H1 (cell line): Measurements from ENCODE around the gene PHC3. TPM values are rescaled to one million over a fixed set of nuclear protein-coding genes. Genes with fewer than 3 reads are reported as not detected.
"Not testable (repeated sequence)": the region's sequence is repeated elsewhere in the genome, so short reads cannot be mapped to it uniquely, and the experiment has no call there.

Experiments
- CTCF ChIA-PET: fragments of 300-600 bp; sonication (Branson Sonifier 250); formaldehyde crosslinking; loops from one replicate; lab custom pipeline; 2021; ENCODE audit not compliant: partially characterized antibody; lab: Charles Lee
- POLR2A ChIA-PET: fragments of 300-600 bp; sonication (Branson Sonifier 250); formaldehyde crosslinking; loops from one replicate; lab custom pipeline; 2021; ENCODE audit warnings: inconsistent platforms; ENCODE audit not compliant: partially characterized antibody; lab: Charles Lee
- DNase-seq, 2 experiments: peaks; one replicate each; pipeline versions ENCODE4 v3.0.0 to v3.0.0-alpha.2; 2010 to 2022; ENCODE audit warnings: low spot score in 2 of 2, low read depth in 1 of 2, mixed read lengths in 1 of 2
- FAIRE-seq: peaks from 2 replicates; lab custom pipeline; 2011; peaks lifted over from hg19 to GRCh38; lab: Jason Lieb, UNC
- H2AFZ ChIP-seq: 2 replicates; pipeline ENCODE4 v1.8.1; 2012; ENCODE audit warnings: low read length, inconsistent platforms
- H2AK5ac ChIP-seq: 2 replicates; pipeline ENCODE4 v1.6.1; 2013; ENCODE audit warnings: low read depth, low read length
- H2BK120ac ChIP-seq: replicated peaks from 2 replicates; pipeline ENCODE3; 2013; ENCODE audit warnings: low read depth, low read length, inconsistent platforms
- H2BK12ac ChIP-seq: 2 replicates; pipeline ENCODE4 v1.6.1; 2013; ENCODE audit warnings: low read depth, low read length
- H2BK15ac ChIP-seq: 2 replicates; pipeline ENCODE4 v1.6.1; 2013; ENCODE audit warnings: low read length
- H2BK20ac ChIP-seq: 2 replicates; pipeline ENCODE4 v1.6.1; 2013; ENCODE audit warnings: low read length
- H2BK5ac ChIP-seq: 2 replicates; pipeline ENCODE4 v1.6.1; 2013; ENCODE audit warnings: low read depth, low read length
- H3K14ac ChIP-seq: 2 replicates; pipeline ENCODE4 v1.6.1; 2013; ENCODE audit warnings: inconsistent platforms; ENCODE audit not compliant: insufficient read length
- H3K18ac ChIP-seq: 2 replicates; pipeline ENCODE4 v1.6.1; 2013; ENCODE audit warnings: low read length; ENCODE audit errors: extremely low read depth
- H3K23ac ChIP-seq: 2 replicates; pipeline ENCODE4 v1.6.1; 2013; ENCODE audit warnings: inconsistent platforms; ENCODE audit not compliant: insufficient read length
- H3K23me2 ChIP-seq: 2 replicates; pipeline ENCODE4 v1.6.1; 2013; ENCODE audit warnings: low read depth, low read length
- H3K27ac ChIP-seq: 2 replicates; pipeline ENCODE4 v1.6.1; 2011; ENCODE audit warnings: low read depth, low read length, inconsistent platforms
- H3K27me3 ChIP-seq, 4 experiments: replicated peaks in 1 of 4; 1 replicate in 1 of 4; 2 replicates in 3 of 4; pipeline versions ENCODE4 v1.6.1 to v1.8.1; 2011 to 2013; ENCODE audit warnings: low read length in 3 of 4, mild to moderate bottlenecking in 3 of 4, inconsistent platforms in 2 of 4, mixed read lengths in 2 of 4, moderate library complexity in 1 of 4; ENCODE audit not compliant: control insufficient read depth in 3 of 4, insufficient read depth in 3 of 4; ENCODE audit errors: extremely low read depth in 1 of 4
- H3K36me3 ChIP-seq, 4 experiments: 2 replicates each; pipeline versions ENCODE4 v1.6.1 to v1.8.1; 2011 to 2013; ENCODE audit warnings: mild to moderate bottlenecking in 4 of 4, low read length in 3 of 4, moderate library complexity in 2 of 4, control low read depth in 1 of 4, inconsistent platforms in 1 of 4; ENCODE audit not compliant: insufficient read depth in 4 of 4, control insufficient read depth in 2 of 4
- H3K4ac ChIP-seq: replicated peaks from 2 replicates; pipeline ENCODE3; 2013; ENCODE audit warnings: low read length, low read depth, mixed read lengths, inconsistent platforms; ENCODE audit not compliant: insufficient read length
- H3K4me1 ChIP-seq, 4 experiments: replicated peaks in 1 of 4; 1 replicate in 1 of 4; 2 replicates in 3 of 4; pipeline versions ENCODE4 v1.6.1 to v1.8.1; 2011 to 2013; ENCODE audit warnings: low read length in 3 of 4, inconsistent platforms in 2 of 4, mixed read lengths in 1 of 4; ENCODE audit not compliant: insufficient read depth in 4 of 4, control insufficient read depth in 3 of 4
- H3K4me2 ChIP-seq, 2 experiments: 2 replicates each; pipeline versions ENCODE4 v1.6.1 to v1.8.1; 2011 to 2013; ENCODE audit warnings: low read depth in 2 of 2, low read length in 2 of 2, control low read depth in 1 of 2, inconsistent platforms in 1 of 2, mild to moderate bottlenecking in 1 of 2; ENCODE audit not compliant: insufficient read depth in 1 of 2
- H3K4me3 ChIP-seq, 4 experiments: fragments of 200-600, 300-600 bp in 1 of 4; sonication (generic), shearing (Covaris generic), sonication (Bioruptor Twin) in 1 of 4; 2 replicates each; pipeline versions ENCODE4 v1.5.1 to v1.8.1; 2011 to 2016; ENCODE audit warnings: low read length in 4 of 4, low read depth in 3 of 4, control low read depth in 2 of 4, inconsistent platforms in 2 of 4, mild to moderate bottlenecking in 2 of 4, mixed read lengths in 1 of 4, moderate library complexity in 1 of 4; ENCODE audit not compliant: insufficient read depth in 2 of 4; ENCODE audit errors: extremely low read depth in 1 of 4
- H3K56ac ChIP-seq: replicated peaks from 2 replicates; pipeline ENCODE3; 2013; ENCODE audit warnings: low read depth, mild to moderate bottlenecking, mixed read lengths, low read length, inconsistent platforms; ENCODE audit not compliant: insufficient read length
- H3K79me1 ChIP-seq: 2 replicates; pipeline ENCODE4 v1.6.1; 2013; ENCODE audit warnings: low read depth, low read length, control low read depth
- H3K79me2 ChIP-seq, 2 experiments: 2 replicates each; pipeline versions ENCODE4 v1.6.1 to v1.8.1; 2012 to 2013; ENCODE audit warnings: low read length in 2 of 2, mild to moderate bottlenecking in 2 of 2, inconsistent platforms in 1 of 2; ENCODE audit not compliant: insufficient read depth in 2 of 2, control insufficient read depth in 1 of 2
- H3K9ac ChIP-seq, 4 experiments: replicated peaks in 1 of 4; 1 replicate in 1 of 4; 2 replicates in 3 of 4; pipeline versions ENCODE4 v1.6.1 to v1.8.1; 2011 to 2013; ENCODE audit warnings: low read depth in 3 of 4, low read length in 3 of 4, control low read depth in 2 of 4, mild to moderate bottlenecking in 2 of 4, moderate library complexity in 2 of 4, inconsistent platforms in 1 of 4; ENCODE audit errors: extremely low read depth in 1 of 4
- H3K9me3 ChIP-seq, 2 experiments: 2 replicates each; pipeline versions ENCODE4 v1.6.1 to v1.8.1; 2012 to 2013; ENCODE audit warnings: mild to moderate bottlenecking in 2 of 2, moderate library complexity in 2 of 2, control low read depth in 1 of 2, inconsistent platforms in 1 of 2, low read depth in 1 of 2, low read length in 1 of 2, mixed read lengths in 1 of 2; ENCODE audit not compliant: insufficient read depth in 2 of 2
- H4K20me1 ChIP-seq, 2 experiments: replicated peaks in 1 of 2; 2 replicates each; pipeline versions ENCODE3 to v1.8.1; 2011 to 2013; ENCODE audit warnings: inconsistent platforms in 2 of 2, low read length in 2 of 2, mild to moderate bottlenecking in 1 of 2; ENCODE audit not compliant: insufficient read depth in 2 of 2, control insufficient read depth in 1 of 2
- H4K5ac ChIP-seq: 2 replicates; pipeline ENCODE4 v1.6.1; 2013; ENCODE audit warnings: low read length, low read depth, mixed read lengths, inconsistent platforms; ENCODE audit not compliant: insufficient read length
- H4K8ac ChIP-seq: 2 replicates; pipeline ENCODE4 v1.8.0; 2013; ENCODE audit warnings: mild to moderate bottlenecking, moderate library complexity, low read length, inconsistent platforms; ENCODE audit not compliant: insufficient read depth; ENCODE audit errors: extremely low read depth
- H4K91ac ChIP-seq: replicated peaks from 2 replicates; pipeline ENCODE3; 2013; ENCODE audit warnings: low read length, mixed read lengths, inconsistent platforms; ENCODE audit not compliant: insufficient read length
- WGBS, 2 experiments: shearing (Covaris generic) in 1 of 2; methylation state at CpG; one replicate each; pipeline versions ENCODE4 v1.1.6 to v1.1.7; 2013 to 2015; ENCODE audit warnings: low lambda C conversion rate in 2 of 2, mixed read lengths in 2 of 2, inconsistent platforms in 1 of 2, low coverage in 1 of 2, missing lambda C conversion rate in 1 of 2; ENCODE audit not compliant: insufficient replicate concordance in 2 of 2, insufficient coverage in 1 of 2, insufficient read length in 1 of 2; ENCODE audit errors: extremely low coverage in 1 of 2, missing lambda C conversion rate in 1 of 2; 5-methylcytosine and 5-hydroxymethylcytosine counted together
- polyA plus RNA-seq, 7 experiments: library from polyadenylated mRNA; depleted of rRNA in 3 of 7; stranded (reverse) in 5 of 7; unstranded in 2 of 7; fragments of >200 nt in 5 of 7; fragments of 200-250 nt in 2 of 7; gene quantifications; 1 replicate in 5 of 7; 2 replicates in 1 of 7; 4 replicates in 1 of 7; pipeline versions ENCODE4 v1.2.1 to v1.2.3, GENCODE V29; 2011 to 2013; ENCODE audit warnings: missing spikeins in 2 of 7, mixed read lengths in 2 of 7
- total RNA-seq: library from RNA; stranded (reverse); fragmentation: NEBNext Ultra II Directional; extraction: Animal tissue kit (Norgen Biotek cat#: 25700); gene quantifications from 2 replicates; pipeline ENCODE4 v1.2.1, GENCODE V29; 2021

Gene PHC3
- total and polyA plus RNA-seq, 2 of the 8 experiments (the other 6 are each of a cell fraction or from before 2014, with no cell fraction given) = 26.4 to 29.2 TPM

- FAIRE-seq, H2AK5ac ChIP-seq, H3K79me1 ChIP-seq, H3K4me1 ChIP-seq, CTCF ChIA-PET, POLR2A ChIA-PET, H2BK5ac ChIP-seq, H3K9me3 ChIP-seq, H3K56ac ChIP-seq, H3K27ac ChIP-seq, H3K4me2 ChIP-seq, H4K5ac ChIP-seq, H3K23ac ChIP-seq, H2BK20ac ChIP-seq, H3K79me2 ChIP-seq, H3K4me3 ChIP-seq, H4K20me1 ChIP-seq, H2BK12ac ChIP-seq, H4K8ac ChIP-seq, H2BK15ac ChIP-seq, H4K91ac ChIP-seq, H3K18ac ChIP-seq, H3K4ac ChIP-seq, H2AFZ ChIP-seq, H3K9ac ChIP-seq, H3K27me3 ChIP-seq, DNase-seq, H2BK120ac ChIP-seq, H3K14ac ChIP-seq, H3K23me2 ChIP-seq: not testable (repeated sequence)
- 88% methylated on average over 7 of the region's 8 CpGs; no CpG with 5 or more reads in 1 of the 2 experiments for WGBS, 2 experiments
- H3K36me3 ChIP-seq = peaks cover 0 to 42% (median 5%) of the 10 kb centered on the region in 4 experiments; a peak in 5 of 8 replicates
These were observed 67.4 kb downstream of the PHC3 start for GRCh38 chr3:170114165-170114564.
